DOHH2 (cell line): ENCODE results near the gene RERG.
A peak's percentile ranks its signal among the peaks of the same experiment; 100 is the strongest.

Source experiments
- H3F3A ChIP-seq: fragments of 200-600 bp; sonication (generic), shearing (Covaris generic); 2 replicates; pipeline ENCODE4 v1.6.0; 2016; ENCODE audit warnings: antibody characterized with exemption, mild to moderate bottlenecking; ENCODE audit not compliant: control insufficient read depth, insufficient read depth
- H3K27ac ChIP-seq: fragments of 200-600 bp; sonication (generic); 2 replicates; pipeline ENCODE4 v1.5.1; 2014; ENCODE audit warnings: low read depth, mild to moderate bottlenecking, low read length, moderate library complexity
- H3K27me3 ChIP-seq: fragments of 200-600 bp; sonication (generic); 2 replicates; pipeline ENCODE4 v1.6.1; 2014; ENCODE audit warnings: mild to moderate bottlenecking, low read length, mixed read lengths; ENCODE audit not compliant: control insufficient read depth
- H3K36me3 ChIP-seq: fragments of 200-600 bp; sonication (generic); 2 replicates; pipeline ENCODE4 v1.6.1; 2014; ENCODE audit warnings: mild to moderate bottlenecking, low read length, moderate library complexity, mixed read lengths; ENCODE audit not compliant: control insufficient read depth
- H3K4me1 ChIP-seq: fragments of 200-600 bp; sonication (generic); 2 replicates; pipeline ENCODE4 v1.6.1; 2014; ENCODE audit warnings: mild to moderate bottlenecking, low read length, mixed read lengths; ENCODE audit not compliant: control insufficient read depth
- H3K4me2 ChIP-seq: fragments of 200-600 bp; sonication (generic); 2 replicates; pipeline ENCODE4 v1.6.0; 2014; ENCODE audit warnings: mild to moderate bottlenecking, low read length, moderate library complexity
- H3K4me3 ChIP-seq: fragments of 200-600 bp; sonication (generic); 2 replicates; pipeline ENCODE4 v1.5.1; 2014; ENCODE audit warnings: mild to moderate bottlenecking, low read length, mixed read lengths
- H3K79me2 ChIP-seq: fragments of 200-600 bp; sonication (generic); 2 replicates; pipeline ENCODE4 v1.6.1; 2014; ENCODE audit warnings: mild to moderate bottlenecking, low read length, mixed read lengths; ENCODE audit not compliant: control insufficient read depth
- H3K9me2 ChIP-seq: fragments of 200-600 bp; sonication (generic); replicated peaks from 2 replicates; pipeline ENCODE4 v1.6.1; 2014; ENCODE audit warnings: mild to moderate bottlenecking, low read length, mixed read lengths; ENCODE audit not compliant: control insufficient read depth
- H3K9me3 ChIP-seq: fragments of 200-600 bp; sonication (generic); 2 replicates; pipeline ENCODE4 v1.6.1; 2014; ENCODE audit warnings: antibody characterized with exemption, low read length, mixed read lengths; ENCODE audit not compliant: control insufficient read depth, insufficient read depth
- H4K20me1 ChIP-seq: fragments of 200-600 bp; sonication (generic); 2 replicates; pipeline ENCODE4 v1.6.0; 2014; ENCODE audit warnings: low read depth, mild to moderate bottlenecking, antibody characterized with exemption, low read length, moderate library complexity; ENCODE audit not compliant: control insufficient read depth, insufficient read depth
- CTCF ChIP-seq: fragments of 200-600 bp; sonication (generic); IDR thresholded peaks from one replicate; pipeline ENCODE4 v1.5.1; 2014; ENCODE audit warnings: antibody characterized with exemption, mild to moderate bottlenecking, low read depth, low read length; ENCODE audit not compliant: poor library complexity, severe bottlenecking
- EZH2phosphoT487 ChIP-seq: fragments of 200-600 bp; sonication (generic); IDR thresholded peaks from 2 replicates; pipeline ENCODE4 v1.6.1; 2017; ENCODE audit warnings: borderline replicate concordance, mild to moderate bottlenecking, antibody characterized with exemption, low read length, moderate library complexity, mixed read lengths

Gene RERG

GRCh38 chr12:15151161-15152091 lies 69.8 kb downstream of the RERG start:
- H3K79me2 ChIP-seq, result no peaks in the 10 kb centered on the region
- no peaks in the 10 kb centered on the region for H3F3A ChIP-seq
- no peaks in the 10 kb centered on the region for H3K36me3 ChIP-seq
- H3K9me3 ChIP-seq, result no peaks in the 10 kb centered on the region
- H3K4me2 ChIP-seq, result no peak overlapping the region
- H3K9me2 ChIP-seq, result no peaks in the 10 kb centered on the region
- H3K4me1 ChIP-seq, result no peaks in the 10 kb centered on the region
- H3K27me3 ChIP-seq, result peaks cover 28% of the 10 kb centered on the region
- TF ChIP-seq EZH2phosphoT487 (no peak), CTCF (peak; percentile 46)
- no peak overlapping the region for H3K27ac ChIP-seq
- H3K4me3 ChIP-seq, result no peak overlapping the region
- H4K20me1 ChIP-seq, result no peaks in the 10 kb centered on the region

DNA sequence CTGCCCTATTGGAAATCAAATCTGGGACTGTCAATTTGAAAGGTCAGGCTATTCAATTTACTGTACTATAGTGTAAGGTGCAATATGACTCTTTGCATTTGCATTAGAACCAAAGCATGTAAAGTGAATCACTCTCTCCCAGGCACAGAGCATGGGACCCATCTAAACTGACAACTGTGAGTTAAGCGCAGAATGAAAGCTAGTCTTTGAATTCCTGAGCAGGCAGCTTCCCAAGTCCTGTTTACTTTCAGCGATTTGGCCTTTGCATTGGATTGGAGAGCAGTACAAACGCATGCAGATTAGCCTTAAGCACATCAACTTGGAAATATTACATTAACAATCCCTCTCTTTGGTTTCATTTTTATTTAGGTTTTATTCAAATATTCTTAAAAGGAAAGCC lies 74.6 kb downstream of the RERG start:
- Histone ChIP-seq H4K20me1 (no peaks in the 10 kb centered on the region), H3K9me2 (no peaks in the 10 kb centered on the region), H3K4me3 (no peak overlapping the region), H3K9me3 (no peaks in the 10 kb centered on the region), H3F3A (no peaks in the 10 kb centered on the region), H3K27ac (no peak overlapping the region), H3K36me3 (no peaks in the 10 kb centered on the region), H3K27me3 (peaks cover 4% of the 10 kb centered on the region; the same call in 1 of the 2 replicates), H3K4me2 (no peak overlapping the region), H3K4me1 (no peaks in the 10 kb centered on the region), H3K79me2 (no peaks in the 10 kb centered on the region)
- TF ChIP-seq EZH2phosphoT487 (no peak), CTCF (no peak)

GRCh38 chr12:15143467-15143866 lies 77.8 kb downstream of the RERG start:
- no peak overlapping the region for H3K4me3 ChIP-seq
- no peaks in the 10 kb centered on the region for H3K79me2 ChIP-seq
- H3F3A ChIP-seq, result no peaks in the 10 kb centered on the region
- no peak overlapping the region for H3K4me2 ChIP-seq
- H3K4me1 ChIP-seq, result no peaks in the 10 kb centered on the region
- H3K36me3 ChIP-seq, result no peaks in the 10 kb centered on the region
- TF ChIP-seq CTCF (no peak), EZH2phosphoT487 (no peak)
- H3K9me2 ChIP-seq, result no peaks in the 10 kb centered on the region
- H3K27ac ChIP-seq, result no peak overlapping the region
- H4K20me1 ChIP-seq, result no peaks in the 10 kb centered on the region
- no peaks in the 10 kb centered on the region for H3K9me3 ChIP-seq
- 0 out of 2 replicates have a peak, but pooled peaks cover 2% of the 10 kb centered on the region for H3K27me3 ChIP-seq
